Suprapubic skin (tissue), 4 donors: Measurements from ENCODE around the gene KCNK6. TPM values are rescaled to one million over a fixed set of nuclear protein-coding genes. Genes with fewer than 3 reads are reported as not detected.

Source experiments
- DNase-seq, 2 donors: peaks; one replicate each; pipeline ENCODE4 v3.0.0-alpha.2; 2019; ENCODE audit warnings: low spot score in 2 of 2
- H3K27ac ChIP-seq: fragments of 200-600 bp; sonication (generic); one replicate; pipeline ENCODE4 v1.5.1; 2019
- H3K27me3 ChIP-seq: fragments of 200-600 bp; sonication (generic); one replicate; pipeline ENCODE4 v1.5.1; 2019
- H3K36me3 ChIP-seq: fragments of 200-600 bp; sonication (generic); one replicate; pipeline ENCODE4 v1.5.1; 2019
- H3K4me1 ChIP-seq: fragments of 200-600 bp; sonication (generic); one replicate; pipeline ENCODE4 v1.5.1; 2019
- H3K4me3 ChIP-seq: fragments of 200-600 bp; sonication (generic); one replicate; pipeline ENCODE4 v1.5.1; 2019; ENCODE audit warnings: mild to moderate bottlenecking
- H3K9me3 ChIP-seq: fragments of 200-600 bp; sonication (generic); one replicate; pipeline ENCODE4 v1.5.1; 2019
- EP300 ChIP-seq: sonication (generic); formaldehyde crosslinking; IDR thresholded peaks from one replicate; pipeline ENCODE4 v1.6.1; 2017; ENCODE audit warnings: antibody characterized with exemption
- POLR2A ChIP-seq, 2 donors: fragments of 450-650 bp; IDR thresholded peaks; one replicate each; pipeline ENCODE4 v1.6.1; 2017; ENCODE audit warnings: antibody characterized with exemption in 2 of 2, mild to moderate bottlenecking in 2 of 2, moderate library complexity in 2 of 2
- POLR2AphosphoS5 ChIP-seq, 3 donors: sonication (generic); formaldehyde crosslinking; IDR thresholded peaks; one replicate each; pipeline ENCODE4 v1.6.1; 2017; ENCODE audit warnings: antibody characterized with exemption in 3 of 3
- WGBS: methylation state at CpG from one replicate; pipeline ENCODE4 v1.1.5; 2018; 5-methylcytosine and 5-hydroxymethylcytosine counted together
- total RNA-seq, 4 donors: library from RNA; depleted of rRNA; stranded (reverse); fragments of >200 nt; gene quantifications; one replicate each; pipeline ENCODE4 v1.1.0, GENCODE V29; 2016
- TF ChIP-seq, protein P1 (sequence below), 2 donors: fragments of 200-600 bp in 1 of 2; fragments of 450-650 bp in 1 of 2; sonication (generic) in 1 of 2; IDR thresholded peaks; one replicate each; pipeline ENCODE4 v1.5.1; 2016 to 2019; ENCODE audit warnings: antibody characterized with exemption in 2 of 2, mild to moderate bottlenecking in 1 of 2, moderate library complexity in 1 of 2

The KCNK6 gene
- total RNA-seq, 4 donors from 2014 or later: 18.6 to 27.4 (median 22.8) TPM

DNA sequence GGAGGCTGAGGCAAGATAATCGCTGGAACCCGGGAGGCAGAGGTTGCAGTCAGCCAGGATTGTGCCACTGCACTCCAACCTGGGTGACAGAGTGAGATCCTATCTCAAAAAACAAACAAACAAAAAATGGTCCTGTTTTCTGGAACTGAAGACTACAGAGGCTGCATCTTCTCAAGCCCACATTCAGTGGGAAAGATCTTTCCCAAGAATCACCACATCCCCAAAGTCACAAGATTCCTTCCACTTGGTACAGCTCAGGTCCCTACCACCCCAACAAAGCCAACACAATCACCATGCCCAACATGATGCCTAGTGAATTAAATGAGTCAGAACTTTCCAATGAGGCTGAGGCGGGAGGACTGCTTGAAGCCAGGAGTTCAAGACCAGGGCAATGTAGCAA lies 31.2 kb downstream of the KCNK6 start:
- TF ChIP-seq, protein P1, sequence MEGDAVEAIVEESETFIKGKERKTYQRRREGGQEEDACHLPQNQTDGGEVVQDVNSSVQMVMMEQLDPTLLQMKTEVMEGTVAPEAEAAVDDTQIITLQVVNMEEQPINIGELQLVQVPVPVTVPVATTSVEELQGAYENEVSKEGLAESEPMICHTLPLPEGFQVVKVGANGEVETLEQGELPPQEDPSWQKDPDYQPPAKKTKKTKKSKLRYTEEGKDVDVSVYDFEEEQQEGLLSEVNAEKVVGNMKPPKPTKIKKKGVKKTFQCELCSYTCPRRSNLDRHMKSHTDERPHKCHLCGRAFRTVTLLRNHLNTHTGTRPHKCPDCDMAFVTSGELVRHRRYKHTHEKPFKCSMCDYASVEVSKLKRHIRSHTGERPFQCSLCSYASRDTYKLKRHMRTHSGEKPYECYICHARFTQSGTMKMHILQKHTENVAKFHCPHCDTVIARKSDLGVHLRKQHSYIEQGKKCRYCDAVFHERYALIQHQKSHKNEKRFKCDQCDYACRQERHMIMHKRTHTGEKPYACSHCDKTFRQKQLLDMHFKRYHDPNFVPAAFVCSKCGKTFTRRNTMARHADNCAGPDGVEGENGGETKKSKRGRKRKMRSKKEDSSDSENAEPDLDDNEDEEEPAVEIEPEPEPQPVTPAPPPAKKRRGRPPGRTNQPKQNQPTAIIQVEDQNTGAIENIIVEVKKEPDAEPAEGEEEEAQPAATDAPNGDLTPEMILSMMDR (IDR thresholded peaks at IDR 0.05): no peak
- TF ChIP-seq EP300 (no peak), POLR2AphosphoS5 (IDR thresholded peaks at IDR 0.05) (no peak), POLR2A (IDR thresholded peaks at IDR 0.05) (no peak)
- no peaks in the 10 kb centered on the region for H3K4me1 ChIP-seq
- no peak for DNase-seq
- H3K27me3 ChIP-seq: no peaks in the 10 kb centered on the region
- H3K9me3 ChIP-seq: no peaks in the 10 kb centered on the region
- no peaks in the 10 kb centered on the region for H3K36me3 ChIP-seq
- H3K4me3 ChIP-seq: no peak overlapping the region
- no peak overlapping the region for H3K27ac ChIP-seq
- 90% methylated on average over 3 of the region's 3 CpGs for WGBS

DNA sequence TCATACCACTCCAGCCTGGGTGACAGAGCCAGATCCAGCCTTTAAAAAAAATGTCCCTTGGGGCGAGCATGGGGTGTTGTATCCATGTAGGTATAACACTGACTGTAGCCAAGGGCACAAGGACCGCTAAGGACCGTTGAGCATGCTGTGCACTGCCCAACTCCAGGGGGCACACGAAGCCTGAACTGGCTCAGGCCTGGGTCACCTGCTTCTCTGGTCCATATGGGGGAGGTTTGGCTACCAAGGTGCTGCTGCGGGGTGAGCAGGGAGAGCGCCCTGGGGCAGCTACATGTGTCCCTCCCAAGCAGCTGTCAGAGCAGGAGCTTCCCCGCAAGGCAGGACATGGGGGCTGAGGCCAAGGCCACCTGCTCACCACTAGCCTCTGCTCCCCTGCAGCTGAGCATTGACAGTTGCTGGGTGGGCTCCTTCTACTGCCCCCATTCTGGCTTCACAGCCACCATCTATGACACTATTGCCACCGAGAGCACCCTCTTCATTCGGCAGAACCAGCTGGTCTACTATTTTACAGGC lies 32.3 kb downstream of the KCNK6 start:
- H3K9me3 ChIP-seq: no peaks in the 10 kb centered on the region
- WGBS: 64% methylated on average over 7 of the region's 9 CpGs
- no peaks in the 10 kb centered on the region for H3K4me1 ChIP-seq
- no peak overlapping the region for H3K4me3 ChIP-seq
- TF ChIP-seq POLR2AphosphoS5 (IDR thresholded peaks at IDR 0.05) (no peak), POLR2A (IDR thresholded peaks at IDR 0.05) (no peak), EP300 (no peak)
- TF ChIP-seq, protein P1 (IDR thresholded peaks at IDR 0.05): no peak
- no peaks in the 10 kb centered on the region for H3K36me3 ChIP-seq
- DNase-seq: no peak
- no peak overlapping the region for H3K27ac ChIP-seq
- H3K27me3 ChIP-seq: no peaks in the 10 kb centered on the region

DNA sequence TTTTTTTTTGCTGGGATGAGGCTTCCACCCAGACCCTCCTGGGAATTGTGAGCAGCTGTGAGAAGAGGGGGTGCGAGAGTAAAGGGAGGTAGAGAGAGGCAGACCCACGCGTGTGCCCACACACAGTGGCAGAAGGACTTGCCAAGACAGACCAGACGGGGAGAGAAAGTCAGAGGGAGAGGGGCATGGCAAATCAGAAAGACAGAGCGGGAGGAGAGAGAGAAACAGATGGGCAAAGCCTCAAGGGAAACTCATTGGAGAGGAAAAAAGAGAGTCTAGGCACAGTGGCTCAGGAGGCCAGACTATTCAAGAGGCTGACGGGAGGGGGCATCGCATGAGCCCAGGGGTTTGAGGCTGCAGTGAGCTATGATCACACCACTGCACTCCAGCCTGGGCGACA lies 33.0 kb downstream of the KCNK6 start:
- Histone ChIP-seq H3K4me3 (no peak overlapping the region), H3K27me3 (no peaks in the 10 kb centered on the region), H3K27ac (no peak overlapping the region), H3K36me3 (no peaks in the 10 kb centered on the region), H3K4me1 (no peaks in the 10 kb centered on the region), H3K9me3 (no peaks in the 10 kb centered on the region)
- TF ChIP-seq, protein P1 (IDR thresholded peaks at IDR 0.05): no peak
- no peak for TF ChIP-seq POLR2A (IDR thresholded peaks at IDR 0.05)
- no peak for TF ChIP-seq POLR2AphosphoS5 (IDR thresholded peaks at IDR 0.05)
- no peak for TF ChIP-seq EP300
- WGBS: 58% methylated on average over 8 of the region's 8 CpGs
- no peak for DNase-seq

DNA sequence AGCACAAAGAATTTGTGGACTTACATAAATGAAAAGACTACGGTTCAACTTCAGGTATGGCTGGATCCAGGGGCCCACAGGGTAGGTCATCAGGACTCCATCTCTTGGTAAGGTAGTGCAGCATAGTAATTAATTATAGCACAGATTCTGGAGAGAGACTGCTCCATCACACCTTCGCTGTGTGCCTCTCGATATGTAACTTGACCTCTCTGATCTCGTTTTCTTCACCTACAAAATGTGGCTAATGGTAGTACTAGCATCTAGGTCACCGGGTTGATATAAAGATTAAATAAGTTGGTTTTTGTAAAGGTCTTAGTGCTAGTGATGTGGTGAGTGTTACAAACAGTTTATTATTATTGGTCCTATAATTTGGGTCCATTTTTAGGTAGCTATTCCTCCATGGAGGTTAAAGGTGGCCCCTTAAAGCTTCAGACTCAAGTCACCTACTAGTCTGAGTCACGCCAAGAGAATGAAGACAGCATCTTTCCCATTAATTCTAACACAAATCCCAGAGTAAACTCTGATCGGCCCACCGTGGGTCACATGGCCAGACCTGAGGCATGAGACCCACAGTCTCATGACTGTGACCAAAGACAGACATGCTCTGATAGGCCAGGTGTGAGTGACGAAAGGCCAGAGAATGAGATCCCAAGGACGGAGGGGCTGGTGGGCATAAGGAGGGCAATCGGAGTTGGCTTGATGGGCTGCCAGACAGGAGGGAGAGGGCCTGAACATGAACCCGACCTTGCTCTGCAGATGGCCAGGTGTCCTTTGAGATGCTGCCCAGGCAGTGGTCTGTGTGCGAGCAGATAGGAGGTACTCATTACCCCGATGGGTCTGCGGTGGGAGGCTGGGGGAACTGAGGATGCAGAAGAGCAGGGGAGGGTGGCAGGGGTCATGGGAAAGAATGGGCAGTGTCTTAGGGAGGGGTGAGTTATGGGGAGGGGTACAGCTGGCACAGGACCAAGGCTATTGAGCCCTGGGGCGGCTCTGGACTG lies 36.4 kb downstream of the KCNK6 start:
- Histone ChIP-seq H3K4me3 (no peak overlapping the region), H3K27me3 (peaks cover 17% of the 10 kb centered on the region), H3K36me3 (no peaks in the 10 kb centered on the region), H3K27ac (no peak overlapping the region), H3K9me3 (no peaks in the 10 kb centered on the region), H3K4me1 (peaks cover under 1% of the 10 kb centered on the region)
- 81% methylated on average over 16 of the region's 16 CpGs for WGBS
- DNase-seq: no peak
- no peak for TF ChIP-seq EP300
- no peak for TF ChIP-seq POLR2AphosphoS5 (IDR thresholded peaks at IDR 0.05)
- TF ChIP-seq POLR2A (IDR thresholded peaks at IDR 0.05): no peak
- TF ChIP-seq, protein P1 (IDR thresholded peaks at IDR 0.05): no peak

DNA sequence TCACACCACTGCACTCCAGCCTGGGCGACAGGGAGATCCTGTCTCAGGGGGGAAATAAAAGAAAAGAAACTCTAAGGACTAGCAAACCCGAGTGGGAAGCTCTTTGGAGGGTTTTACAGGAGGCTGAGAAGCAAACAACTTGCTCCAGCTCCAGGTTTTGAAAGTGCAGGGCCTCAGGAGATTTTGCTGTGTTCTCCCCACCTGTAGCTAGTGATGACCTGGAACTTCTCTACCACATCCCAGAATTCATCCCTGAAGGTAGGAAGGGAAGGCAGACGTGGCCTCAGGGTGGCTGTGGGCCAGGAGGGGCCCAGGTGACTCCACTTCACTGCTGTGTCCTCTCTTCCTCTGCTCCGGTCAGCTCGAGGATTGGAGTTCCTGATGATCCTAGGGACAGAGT lies 38.4 kb downstream of the KCNK6 start:
- 40% methylated on average over 3 of the region's 5 CpGs for WGBS
- no peaks in the 10 kb centered on the region for H3K36me3 ChIP-seq
- DNase-seq: no peak
- no peak overlapping the region for H3K4me3 ChIP-seq
- H3K27me3 ChIP-seq: peaks cover 19% of the 10 kb centered on the region
- no peak overlapping the region for H3K27ac ChIP-seq
- no peaks in the 10 kb centered on the region for H3K9me3 ChIP-seq
- peaks cover 19% of the 10 kb centered on the region for H3K4me1 ChIP-seq
- no peak for TF ChIP-seq EP300
- TF ChIP-seq POLR2AphosphoS5 (IDR thresholded peaks at IDR 0.05): no peak
- no peak for TF ChIP-seq POLR2A (IDR thresholded peaks at IDR 0.05)
- TF ChIP-seq, protein P1 (IDR thresholded peaks at IDR 0.05): no peak
